GM10248 (cell line): ENCODE measurements around the gene MYL7.

Experiments
- CTCF ChIA-PET: fragments of 300-600 bp; sonication (Branson Sonifier 250); formaldehyde crosslinking; extraction: SDS; loops from one replicate; lab custom pipeline; 2021; ENCODE audit warnings: antibody characterized with exemption; lab: Yijun Ruan, JAX
- POLR2A ChIA-PET: fragments of 350-650 bp; sonication (Branson Sonifier 250); formaldehyde crosslinking; extraction: SDS; loops from one replicate; lab custom pipeline; 2020; ENCODE audit warnings: antibody characterized with exemption; lab: Yijun Ruan, JAX
- DNase-seq: peaks from one replicate; pipeline ENCODE4 v3.0.0; 2012; ENCODE audit errors: extremely low spot score
- TF ChIP-seq, protein P1 (sequence below): IDR thresholded peaks from 2 replicates; pipeline ENCODE4 v1.5.1; 2012; ENCODE audit warnings: mild to moderate bottlenecking, low read depth; ENCODE audit errors: extremely low read depth, missing control alignments, control extremely low read depth

Gene MYL7

DNA sequence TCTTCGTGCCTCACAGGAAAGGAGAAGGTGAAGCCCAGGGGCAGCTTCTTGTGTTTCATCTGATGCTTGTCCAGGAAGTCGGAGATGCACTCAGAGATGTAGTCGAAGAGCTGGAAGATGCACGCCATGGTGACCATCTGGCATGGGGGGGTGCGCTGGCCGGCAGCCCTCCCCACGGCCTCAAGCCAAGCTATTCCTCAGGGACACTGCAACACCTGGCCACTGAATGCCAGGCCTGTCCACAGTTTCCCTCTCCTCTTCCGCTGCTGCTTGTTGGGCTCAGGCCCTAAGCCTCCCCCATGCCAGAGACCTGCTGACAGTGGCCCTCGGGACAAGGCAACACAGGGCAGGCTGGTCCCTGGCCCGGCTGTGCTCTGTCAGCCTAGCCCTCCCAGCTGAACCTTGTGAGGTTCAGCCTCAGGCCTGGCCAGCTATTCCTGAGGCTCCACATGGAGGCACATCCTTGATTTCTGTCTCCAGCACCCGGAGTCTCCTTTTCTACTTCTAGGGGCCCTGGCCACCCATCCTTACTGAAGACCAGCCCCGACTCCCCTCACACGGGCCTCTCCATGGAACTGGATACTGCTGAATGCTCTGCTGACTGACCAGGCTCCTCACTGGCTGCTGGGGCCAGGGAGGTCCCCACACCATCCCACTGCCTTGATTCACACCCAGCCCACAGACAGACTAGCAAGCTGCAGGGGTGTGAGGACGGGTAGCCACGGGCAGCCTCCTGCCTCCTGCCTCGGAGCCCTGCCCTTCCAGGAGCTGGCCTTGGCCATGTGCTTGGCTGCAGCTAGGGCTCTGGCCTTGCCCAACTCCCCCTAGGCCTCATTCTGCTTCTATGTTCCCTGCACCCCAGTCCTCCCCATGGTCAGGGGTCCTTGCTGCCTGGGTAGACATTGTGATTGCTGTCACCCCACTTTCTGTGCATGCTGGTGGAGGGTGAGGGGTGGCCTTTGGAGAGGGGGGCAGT is 10.1 kb upstream of the MYL7 start:
- POLR2A ChIA-PET = no interaction called here
- CTCF ChIA-PET = interaction anchor here (1.2 to 1.9 kb wide), 4 partner anchors 30 to 106 kb away, joined by 3 to 4 read pairs (median 4); no protein-coding TSS in a partner anchor
- TF ChIP-seq, protein P1, sequence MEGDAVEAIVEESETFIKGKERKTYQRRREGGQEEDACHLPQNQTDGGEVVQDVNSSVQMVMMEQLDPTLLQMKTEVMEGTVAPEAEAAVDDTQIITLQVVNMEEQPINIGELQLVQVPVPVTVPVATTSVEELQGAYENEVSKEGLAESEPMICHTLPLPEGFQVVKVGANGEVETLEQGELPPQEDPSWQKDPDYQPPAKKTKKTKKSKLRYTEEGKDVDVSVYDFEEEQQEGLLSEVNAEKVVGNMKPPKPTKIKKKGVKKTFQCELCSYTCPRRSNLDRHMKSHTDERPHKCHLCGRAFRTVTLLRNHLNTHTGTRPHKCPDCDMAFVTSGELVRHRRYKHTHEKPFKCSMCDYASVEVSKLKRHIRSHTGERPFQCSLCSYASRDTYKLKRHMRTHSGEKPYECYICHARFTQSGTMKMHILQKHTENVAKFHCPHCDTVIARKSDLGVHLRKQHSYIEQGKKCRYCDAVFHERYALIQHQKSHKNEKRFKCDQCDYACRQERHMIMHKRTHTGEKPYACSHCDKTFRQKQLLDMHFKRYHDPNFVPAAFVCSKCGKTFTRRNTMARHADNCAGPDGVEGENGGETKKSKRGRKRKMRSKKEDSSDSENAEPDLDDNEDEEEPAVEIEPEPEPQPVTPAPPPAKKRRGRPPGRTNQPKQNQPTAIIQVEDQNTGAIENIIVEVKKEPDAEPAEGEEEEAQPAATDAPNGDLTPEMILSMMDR = no peak
- DNase-seq = no peak

DNA sequence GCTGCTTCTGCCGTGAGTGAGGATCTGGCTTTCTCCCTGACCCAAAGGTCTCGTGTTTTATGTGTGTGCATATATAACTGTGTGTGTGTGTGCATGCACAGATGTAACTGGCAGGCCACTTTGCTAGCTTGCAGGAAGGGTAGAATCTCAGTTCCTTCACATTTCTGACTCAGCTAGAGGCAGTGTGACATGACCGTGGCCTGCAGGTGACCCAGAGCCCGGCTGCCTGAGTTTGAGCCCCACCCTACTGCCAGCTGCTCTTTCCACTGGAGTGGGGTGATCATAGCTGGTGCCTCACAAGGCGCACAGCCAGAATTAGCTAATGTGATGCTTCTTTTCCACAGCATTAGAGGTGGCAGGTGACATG is 9.3 kb upstream of the MYL7 start:
- CTCF ChIA-PET = interaction anchor here (1.2 to 1.9 kb wide), 5 partner anchors 19 to 107 kb away, joined by 3 to 4 read pairs (median 4); no protein-coding TSS in a partner anchor
- POLR2A ChIA-PET = no interaction called here
- DNase-seq = peak; percentile 64
- TF ChIP-seq, protein P1 = no peak

DNA sequence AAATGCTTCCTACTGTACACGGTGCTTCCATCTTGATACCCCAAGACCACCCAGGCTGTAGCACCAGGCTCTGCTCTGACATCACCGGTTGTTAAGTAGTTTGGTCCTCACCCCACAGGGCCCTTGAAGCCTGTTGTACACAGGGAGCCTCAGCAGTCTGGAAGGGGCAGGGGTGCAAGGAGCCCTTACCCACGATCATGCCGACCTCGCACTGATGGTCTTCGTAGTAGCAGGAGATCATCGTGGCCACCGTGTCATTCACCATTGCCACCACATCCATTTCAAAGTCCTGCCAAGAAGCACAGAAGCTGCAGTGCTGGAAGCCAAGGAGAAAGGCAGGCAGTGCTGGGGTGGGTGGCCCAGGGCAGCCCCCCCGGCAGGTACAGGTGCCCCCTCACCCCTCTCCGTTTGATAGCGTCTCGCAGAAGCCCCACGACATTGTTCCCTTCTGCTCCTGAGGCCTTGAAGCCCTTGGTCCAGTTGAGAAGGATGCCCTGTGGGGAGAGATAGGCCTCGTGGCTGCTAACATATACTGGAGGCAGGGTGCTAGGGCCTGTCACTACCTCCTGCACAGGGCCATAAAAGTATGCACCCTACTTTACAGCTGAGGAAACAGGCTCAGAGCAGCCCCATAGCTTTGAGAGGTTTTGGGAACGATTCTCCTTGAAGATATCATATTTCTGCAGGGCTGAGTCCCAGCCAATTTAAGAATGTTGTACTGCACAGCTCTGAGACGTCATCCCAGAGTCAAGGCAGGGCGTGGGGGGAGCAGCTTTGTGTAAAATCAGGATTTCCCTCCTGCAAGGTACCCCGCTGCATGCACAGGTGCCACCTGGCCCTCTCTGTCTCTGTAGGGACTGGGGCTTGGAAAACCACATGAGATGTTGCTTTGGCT is 8.7 kb upstream of the MYL7 start:
- ChIA-PET POLR2A (no interaction called here), CTCF (interaction anchor here (1.2 to 1.9 kb wide), 5 partner anchors 20 to 108 kb away, joined by 3 to 4 read pairs (median 4); no protein-coding TSS in a partner anchor)
- TF ChIP-seq, protein P1 = no peak
- no peak for DNase-seq

GRCh38 chr7:44148961-44149536 is 7.9 kb upstream of the MYL7 start:
- ChIA-PET CTCF (interaction anchor here (1.3 kb wide), 1 partner anchor 20 kb away, joined by 4 read pairs; no protein-coding TSS in a partner anchor), POLR2A (no interaction called here)
- TF ChIP-seq, protein P1 = no peak
- no peak for DNase-seq

DNA sequence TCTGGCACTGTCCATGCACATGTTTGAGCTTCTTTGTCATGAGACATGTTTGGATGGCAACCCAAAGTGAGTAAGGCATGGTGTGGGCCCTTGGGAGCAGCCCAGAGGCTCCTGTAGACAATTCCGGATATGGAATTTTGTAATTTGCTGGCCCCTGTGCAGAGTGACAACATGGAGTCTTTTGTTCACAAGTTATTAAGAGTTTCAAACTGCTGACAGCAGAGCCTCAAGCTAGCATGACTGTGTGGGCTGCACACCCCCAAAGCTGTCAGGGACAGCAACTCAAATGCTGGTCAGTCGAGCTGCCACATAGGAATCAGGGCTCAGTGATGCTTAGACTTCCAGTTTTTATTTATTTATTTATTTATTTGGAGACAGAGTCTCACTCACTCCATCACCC is 7.0 kb upstream of the MYL7 start:
- ChIA-PET CTCF (interaction anchor here (1.3 to 1.6 kb wide), 2 partner anchors 10 to 93 kb away, joined by 4 to 6 read pairs; no protein-coding TSS in a partner anchor), POLR2A (no interaction called here)
- DNase-seq = no peak
- TF ChIP-seq, protein P1 = no peak
